Measurements from ENCODE around the gene CNOT1. TPM values are rescaled to one million over a fixed set of nuclear protein-coding genes. Genes with fewer than 3 reads are reported as not detected.

The CNOT1 gene
- total RNA-seq, 1 experiment from 2014 or later: 230 TPM

DNA sequence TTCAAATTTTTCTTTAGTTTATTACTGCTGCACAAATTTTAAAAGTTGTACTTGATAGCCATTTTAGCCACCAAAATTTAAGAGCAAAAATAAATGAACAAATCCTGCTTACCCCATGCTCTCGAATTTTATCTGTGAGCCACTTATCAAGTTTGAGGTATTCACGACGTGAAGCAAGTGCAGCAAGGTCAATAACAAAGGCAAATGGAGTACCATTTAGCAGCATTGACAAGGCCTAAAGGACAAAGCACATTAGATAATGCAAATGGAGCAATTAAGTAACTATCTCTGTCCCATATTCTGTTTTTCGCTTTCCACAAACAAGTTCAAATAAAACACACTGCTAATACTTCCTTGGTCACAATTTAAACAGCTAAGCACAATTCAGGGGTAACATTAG, 54.7 kb downstream of the CNOT1 start:
- Histone ChIP-seq H3K36me3 (ENCODE audit: control insufficient read depth in 1 of 2, insufficient read depth in 2 of 2, low read length in 2 of 2) (peaks cover 69 to 74% of the 10 kb centered on the region in 2 experiments), H3K27ac (ENCODE audit: low read depth, low read length) (no peak overlapping the region), H4K20me1 (ENCODE audit: insufficient read depth) (peaks cover 8% of the 10 kb centered on the region; the same call in 1 of the 2 replicates), H3K9me2 (ENCODE audit: insufficient read depth) (no peaks in the 10 kb centered on the region), H3K4me2 (ENCODE audit: low read length) (no peak overlapping the region), H3K9me3 (ENCODE audit: control insufficient read depth in 1 of 2, insufficient read depth in 1 of 2, low read depth in 1 of 2, low read length in 2 of 2) (no peaks in the 10 kb centered on the region), H2AFZ (ENCODE audit: low read depth, low read length, poor library complexity, severe bottlenecking) (no peak overlapping the region), H3K4me3 (replicated peaks in 1 of 2; ENCODE audit: low read depth in 1 of 2, low read length in 2 of 2) (no peak overlapping the region), H3K79me2 (ENCODE audit: insufficient read depth, low read length) (peaks cover 71% of the 10 kb centered on the region), H3K9ac (ENCODE audit: low read length) (no peak overlapping the region), H3K27me3 (ENCODE audit: insufficient read depth, low read length) (no peaks in the 10 kb centered on the region), H3K4me1 (ENCODE audit: control insufficient read depth in 1 of 2, insufficient read depth in 2 of 2, low read length in 2 of 2) (no peaks in the 10 kb centered on the region)
- no peak for TF ChIP-seq RAD21 (IDR thresholded peaks at IDR 0.05; ENCODE audit: low read depth)
- TF ChIP-seq YY1 (IDR thresholded peaks at IDR 0.05; ENCODE audit: extremely low read depth, insufficient replicate concordance, low read depth, low read length): no peak
- TF ChIP-seq POLR2AphosphoS5 (IDR thresholded peaks at IDR 0.05; ENCODE audit: low read depth, low read length): no peak
- no peak for TF ChIP-seq POLR2A (IDR thresholded peaks at IDR 0.05; ENCODE audit: borderline replicate concordance, extremely low read depth, insufficient read depth, insufficient read length)
- TF ChIP-seq, protein P1, sequence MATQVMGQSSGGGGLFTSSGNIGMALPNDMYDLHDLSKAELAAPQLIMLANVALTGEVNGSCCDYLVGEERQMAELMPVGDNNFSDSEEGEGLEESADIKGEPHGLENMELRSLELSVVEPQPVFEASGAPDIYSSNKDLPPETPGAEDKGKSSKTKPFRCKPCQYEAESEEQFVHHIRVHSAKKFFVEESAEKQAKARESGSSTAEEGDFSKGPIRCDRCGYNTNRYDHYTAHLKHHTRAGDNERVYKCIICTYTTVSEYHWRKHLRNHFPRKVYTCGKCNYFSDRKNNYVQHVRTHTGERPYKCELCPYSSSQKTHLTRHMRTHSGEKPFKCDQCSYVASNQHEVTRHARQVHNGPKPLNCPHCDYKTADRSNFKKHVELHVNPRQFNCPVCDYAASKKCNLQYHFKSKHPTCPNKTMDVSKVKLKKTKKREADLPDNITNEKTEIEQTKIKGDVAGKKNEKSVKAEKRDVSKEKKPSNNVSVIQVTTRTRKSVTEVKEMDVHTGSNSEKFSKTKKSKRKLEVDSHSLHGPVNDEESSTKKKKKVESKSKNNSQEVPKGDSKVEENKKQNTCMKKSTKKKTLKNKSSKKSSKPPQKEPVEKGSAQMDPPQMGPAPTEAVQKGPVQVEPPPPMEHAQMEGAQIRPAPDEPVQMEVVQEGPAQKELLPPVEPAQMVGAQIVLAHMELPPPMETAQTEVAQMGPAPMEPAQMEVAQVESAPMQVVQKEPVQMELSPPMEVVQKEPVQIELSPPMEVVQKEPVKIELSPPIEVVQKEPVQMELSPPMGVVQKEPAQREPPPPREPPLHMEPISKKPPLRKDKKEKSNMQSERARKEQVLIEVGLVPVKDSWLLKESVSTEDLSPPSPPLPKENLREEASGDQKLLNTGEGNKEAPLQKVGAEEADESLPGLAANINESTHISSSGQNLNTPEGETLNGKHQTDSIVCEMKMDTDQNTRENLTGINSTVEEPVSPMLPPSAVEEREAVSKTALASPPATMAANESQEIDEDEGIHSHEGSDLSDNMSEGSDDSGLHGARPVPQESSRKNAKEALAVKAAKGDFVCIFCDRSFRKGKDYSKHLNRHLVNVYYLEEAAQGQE (IDR thresholded peaks at IDR 0.05; ENCODE audit: low read depth): no peak
- TF ChIP-seq ZFX (IDR thresholded peaks at IDR 0.05): no peak
- TF ChIP-seq TCF7L2 (IDR thresholded peaks at IDR 0.05; ENCODE audit: borderline replicate concordance, extremely low read depth, insufficient read depth, insufficient read length): no peak
- no peak for TF ChIP-seq EGR1 (IDR thresholded peaks at IDR 0.05; ENCODE audit: low read depth)
- no peak for TF ChIP-seq JUND (IDR thresholded peaks at IDR 0.05)
- TF ChIP-seq CEBPB (IDR thresholded peaks at IDR 0.05; ENCODE audit: low read depth): no peak
- no peak for TF ChIP-seq SIN3A (IDR thresholded peaks at IDR 0.05; ENCODE audit: low read depth)
- no peak for TF ChIP-seq FOSL1 (IDR thresholded peaks at IDR 0.05; ENCODE audit: low read depth)
- TF ChIP-seq EZH2phosphoT487 (IDR thresholded peaks at IDR 0.05; ENCODE audit: borderline replicate concordance): no peak
- no peak for TF ChIP-seq ATF3 (IDR thresholded peaks at IDR 0.05)
- TF ChIP-seq ZNF274 (IDR thresholded peaks at IDR 0.05; ENCODE audit: low read depth, low read length): no peak
- no peak for TF ChIP-seq SRF (IDR thresholded peaks at IDR 0.05; ENCODE audit: low read depth)
- TF ChIP-seq, protein P2, sequence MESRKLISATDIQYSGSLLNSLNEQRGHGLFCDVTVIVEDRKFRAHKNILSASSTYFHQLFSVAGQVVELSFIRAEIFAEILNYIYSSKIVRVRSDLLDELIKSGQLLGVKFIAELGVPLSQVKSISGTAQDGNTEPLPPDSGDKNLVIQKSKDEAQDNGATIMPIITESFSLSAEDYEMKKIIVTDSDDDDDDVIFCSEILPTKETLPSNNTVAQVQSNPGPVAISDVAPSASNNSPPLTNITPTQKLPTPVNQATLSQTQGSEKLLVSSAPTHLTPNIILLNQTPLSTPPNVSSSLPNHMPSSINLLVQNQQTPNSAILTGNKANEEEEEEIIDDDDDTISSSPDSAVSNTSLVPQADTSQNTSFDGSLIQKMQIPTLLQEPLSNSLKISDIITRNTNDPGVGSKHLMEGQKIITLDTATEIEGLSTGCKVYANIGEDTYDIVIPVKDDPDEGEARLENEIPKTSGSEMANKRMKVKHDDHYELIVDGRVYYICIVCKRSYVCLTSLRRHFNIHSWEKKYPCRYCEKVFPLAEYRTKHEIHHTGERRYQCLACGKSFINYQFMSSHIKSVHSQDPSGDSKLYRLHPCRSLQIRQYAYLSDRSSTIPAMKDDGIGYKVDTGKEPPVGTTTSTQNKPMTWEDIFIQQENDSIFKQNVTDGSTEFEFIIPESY (IDR thresholded peaks at IDR 0.05; ENCODE audit: extremely low read depth, insufficient replicate concordance, low read length): no peak
- no peak for TF ChIP-seq CBX3 (IDR thresholded peaks at IDR 0.05; ENCODE audit: low read depth)
- no peak for TF ChIP-seq ELF1 (IDR thresholded peaks at IDR 0.05; ENCODE audit: borderline replicate concordance, low read depth)
- TF ChIP-seq, protein P3, sequence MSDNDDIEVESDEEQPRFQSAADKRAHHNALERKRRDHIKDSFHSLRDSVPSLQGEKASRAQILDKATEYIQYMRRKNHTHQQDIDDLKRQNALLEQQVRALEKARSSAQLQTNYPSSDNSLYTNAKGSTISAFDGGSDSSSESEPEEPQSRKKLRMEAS (IDR thresholded peaks at IDR 0.05): no peak
- ATAC-seq (no peak), DNase-seq (ENCODE audit: low read depth, low spot score) (no peak)
- ChIA-PET POLR2A (no interaction called here), CTCF (no interaction called here), RAD21 (ENCODE audit: low non-redundant PET in 1 of 2, low total read pairs in 2 of 2, uncharacterized antibody in 2 of 2, unreplicated experiment in 2 of 2) (no interaction called here)
- intact Hi-C loops (cut with micrococcal nuclease): loop anchor here (5.0 kb wide), 2 partner anchors 33 to 43 kb away; no protein-coding TSS in a partner anchor
- BruUV-seq (replicated peaks): no TSS peak

Data from HCT116 (cell line).